ENCODE results near the gene ARHGAP12.

GRCh38 chr10:31774928-31775650, 153.5 kb downstream of the ARHGAP12 start:
- TF ChIP-seq CTCF (IDR thresholded peaks at IDR 0.05) (no peak), SP1 (CRISPR knock-in tag; conservative IDR thresholded peaks at IDR 0.05) (no peak), FOXJ3 (CRISPR knock-in tag; IDR thresholded peaks at IDR 0.05; ENCODE audit: borderline replicate concordance) (no peak), TEAD1 (CRISPR knock-in tag; IDR thresholded peaks at IDR 0.05) (no peak), ZNF232 (CRISPR knock-in tag; IDR thresholded peaks at IDR 0.05) (no peak), FOXP4 (CRISPR knock-in tag; IDR thresholded peaks at IDR 0.05) (no peak), MXD4 (CRISPR knock-in tag; IDR thresholded peaks at IDR 0.05; ENCODE audit: borderline replicate concordance) (no peak), MAX (CRISPR knock-in tag; IDR thresholded peaks at IDR 0.05) (no peak)
- TF ChIP-seq, protein P1, sequence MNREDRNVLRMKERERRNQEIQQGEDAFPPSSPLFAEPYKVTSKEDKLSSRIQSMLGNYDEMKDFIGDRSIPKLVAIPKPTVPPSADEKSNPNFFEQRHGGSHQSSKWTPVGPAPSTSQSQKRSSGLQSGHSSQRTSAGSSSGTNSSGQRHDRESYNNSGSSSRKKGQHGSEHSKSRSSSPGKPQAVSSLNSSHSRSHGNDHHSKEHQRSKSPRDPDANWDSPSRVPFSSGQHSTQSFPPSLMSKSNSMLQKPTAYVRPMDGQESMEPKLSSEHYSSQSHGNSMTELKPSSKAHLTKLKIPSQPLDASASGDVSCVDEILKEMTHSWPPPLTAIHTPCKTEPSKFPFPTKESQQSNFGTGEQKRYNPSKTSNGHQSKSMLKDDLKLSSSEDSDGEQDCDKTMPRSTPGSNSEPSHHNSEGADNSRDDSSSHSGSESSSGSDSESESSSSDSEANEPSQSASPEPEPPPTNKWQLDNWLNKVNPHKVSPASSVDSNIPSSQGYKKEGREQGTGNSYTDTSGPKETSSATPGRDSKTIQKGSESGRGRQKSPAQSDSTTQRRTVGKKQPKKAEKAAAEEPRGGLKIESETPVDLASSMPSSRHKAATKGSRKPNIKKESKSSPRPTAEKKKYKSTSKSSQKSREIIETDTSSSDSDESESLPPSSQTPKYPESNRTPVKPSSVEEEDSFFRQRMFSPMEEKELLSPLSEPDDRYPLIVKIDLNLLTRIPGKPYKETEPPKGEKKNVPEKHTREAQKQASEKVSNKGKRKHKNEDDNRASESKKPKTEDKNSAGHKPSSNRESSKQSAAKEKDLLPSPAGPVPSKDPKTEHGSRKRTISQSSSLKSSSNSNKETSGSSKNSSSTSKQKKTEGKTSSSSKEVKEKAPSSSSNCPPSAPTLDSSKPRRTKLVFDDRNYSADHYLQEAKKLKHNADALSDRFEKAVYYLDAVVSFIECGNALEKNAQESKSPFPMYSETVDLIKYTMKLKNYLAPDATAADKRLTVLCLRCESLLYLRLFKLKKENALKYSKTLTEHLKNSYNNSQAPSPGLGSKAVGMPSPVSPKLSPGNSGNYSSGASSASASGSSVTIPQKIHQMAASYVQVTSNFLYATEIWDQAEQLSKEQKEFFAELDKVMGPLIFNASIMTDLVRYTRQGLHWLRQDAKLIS (CRISPR knock-in tag; IDR thresholded peaks at IDR 0.05; ENCODE audit: borderline replicate concordance), result no peak
